A549 (cell line): Measurements from ENCODE around the gene CASP9. TPM values are rescaled to one million over a fixed set of nuclear protein-coding genes. Genes with fewer than 3 reads are reported as not detected.

Experiments used
- ATAC-seq, 2 experiments: fragments of 200-7000 bp in 1 of 2; fragments of >200 bp in 1 of 2; cut with Nextera tagmentation in 1 of 2; cut with Tn5 transposase in 1 of 2; 3 replicates each; pipeline versions ENCODE4 v1.8.0 to v1.9.1; 2018 to 2020; ENCODE audit warnings: mild to moderate bottlenecking in 1 of 2, moderate library complexity in 1 of 2
- CTCF ChIA-PET: fragments of 300-600 bp; sonication (Branson Sonifier 250); formaldehyde crosslinking; extraction: SDS; loops from one replicate; lab custom pipeline; 2021; ENCODE audit warnings: antibody characterized with exemption, inconsistent platforms; lab: Yijun Ruan, JAX
- POLR2A ChIA-PET: fragments of 350-600 bp; formaldehyde crosslinking; extraction: SDS; loops from one replicate; lab custom pipeline; 2021; ENCODE audit warnings: antibody characterized with exemption, inconsistent platforms; lab: Yijun Ruan, JAX
- DNase-seq, 2 experiments: peaks; one replicate each; pipeline versions ENCODE4 v3.0.0 to v3.0.0-alpha.2; 2011 to 2016; ENCODE audit warnings: low read depth in 1 of 2, low spot score in 1 of 2
- FAIRE-seq: peaks from 2 replicates; lab custom pipeline; 2011; peaks lifted over from hg19 to GRCh38; lab: Jason Lieb, UNC
- H3K27ac ChIP-seq, 2 experiments: fragments of >200 bp; sonication (Bioruptor Twin); formaldehyde crosslinking; 3 replicates each; pipeline ENCODE4 v1.5.1; 2016 to 2017
- H3K4me1 ChIP-seq: fragments of >200 bp; sonication (Bioruptor Twin); formaldehyde crosslinking; 3 replicates; pipeline ENCODE4 v1.6.1; 2016
- H3K4me2 ChIP-seq: fragments of >200 bp; sonication (Bioruptor Twin); formaldehyde crosslinking; 3 replicates; pipeline ENCODE4 v1.6.1; 2016
- H3K4me3 ChIP-seq: fragments of >200 bp; sonication (Bioruptor Twin); formaldehyde crosslinking; 3 replicates; pipeline ENCODE4 v1.5.1; 2016
- H3K9me3 ChIP-seq: fragments of >200 bp; sonication (Bioruptor Twin); formaldehyde crosslinking; 3 replicates; pipeline ENCODE4 v1.6.1; 2016
- CBX2 ChIP-seq: fragments of 200-600 bp; sonication (generic); IDR thresholded peaks from 2 replicates; pipeline ENCODE4 v1.6.1; 2016; ENCODE audit warnings: low read depth, mild to moderate bottlenecking, borderline replicate concordance
- CEBPB ChIP-seq, 2 experiments: fragments of >200 bp in 1 of 2; sonication (Bioruptor Twin) in 1 of 2; formaldehyde crosslinking in 1 of 2; IDR thresholded peaks; 2 replicates each; pipeline ENCODE4 v1.6.1; 2012 to 2016
- CHD2 ChIP-seq: fragments of 150-350 bp; IDR thresholded peaks from 2 replicates; pipeline ENCODE4 v1.6.1; 2014; ENCODE audit warnings: low read length; ENCODE audit not compliant: partially characterized antibody
- EHMT2 ChIP-seq: fragments of 200-600 bp; sonication (generic); IDR thresholded peaks from 2 replicates; pipeline ENCODE4 v1.6.1; 2016; ENCODE audit warnings: antibody characterized with exemption, low read depth, mild to moderate bottlenecking, moderate library complexity
- EP300 ChIP-seq, 2 experiments: fragments of >200 bp; sonication (Bioruptor Twin); formaldehyde crosslinking; IDR thresholded peaks; 2 replicates in 1 of 2; 3 replicates in 1 of 2; pipeline ENCODE4 v1.6.1; 2016 to 2017
- GATA3 ChIP-seq: IDR thresholded peaks from 2 replicates; pipeline ENCODE4 v1.6.1; 2012; ENCODE audit warnings: borderline replicate concordance
- HEYL ChIP-seq: fragments of 250-450 bp; sonication (Bioruptor Pico); IDR thresholded peaks from 2 replicates; pipeline ENCODE4 v1.8.0; 2021; ENCODE audit warnings: mild to moderate bottlenecking, moderate library complexity
- HOXA7 ChIP-seq: fragments of 250-450 bp; sonication (Bioruptor Pico); IDR thresholded peaks from 2 replicates; pipeline ENCODE4 v1.5.0; 2020; ENCODE audit warnings: mild to moderate bottlenecking, moderate library complexity
- HOXB13 ChIP-seq: fragments of 250-450 bp; sonication (Bioruptor Pico); IDR thresholded peaks from 2 replicates; pipeline ENCODE4 v1.5.0; 2020; ENCODE audit warnings: low read depth, mild to moderate bottlenecking, moderate library complexity
- HOXB5 ChIP-seq: fragments of 250-450 bp; sonication (Bioruptor Pico); IDR thresholded peaks from 2 replicates; pipeline ENCODE4 v1.5.0; 2020; ENCODE audit warnings: mild to moderate bottlenecking, moderate library complexity
- KDM5A ChIP-seq: fragments of 200-600 bp; sonication (generic); IDR thresholded peaks from 2 replicates; pipeline ENCODE4 v1.6.1; 2016; ENCODE audit warnings: antibody characterized with exemption, mild to moderate bottlenecking
- MAFK ChIP-seq: fragments of 450-650 bp; IDR thresholded peaks from 2 replicates; pipeline ENCODE4 v1.6.1; 2014; ENCODE audit not compliant: partially characterized antibody
- MAZ ChIP-seq: fragments of 150-350 bp; IDR thresholded peaks from 2 replicates; pipeline ENCODE4 v1.6.1; 2014; ENCODE audit warnings: antibody characterized with exemption, low read depth, low read length, borderline replicate concordance
- MYC ChIP-seq: IDR thresholded peaks from 2 replicates; pipeline ENCODE4 v1.6.1; 2012; ENCODE audit warnings: mild to moderate bottlenecking, inconsistent platforms, low read length, improper control_type of control experiment, borderline replicate concordance
- PHF8 ChIP-seq: fragments of 200-600 bp; sonication (generic); IDR thresholded peaks from 2 replicates; pipeline ENCODE4 v1.6.1; 2016; ENCODE audit warnings: low read depth, mild to moderate bottlenecking, antibody characterized with exemption, moderate library complexity, borderline replicate concordance
- RFX5 ChIP-seq: fragments of 450-650 bp; IDR thresholded peaks from 2 replicates; pipeline ENCODE4 v1.7.1; 2014; ENCODE audit warnings: antibody characterized with exemption, mild to moderate bottlenecking, moderate library complexity
- RNF2 ChIP-seq: fragments of 200-600 bp; sonication (generic); IDR thresholded peaks from 2 replicates; pipeline ENCODE4 v1.6.1; 2016; ENCODE audit warnings: low read depth, mild to moderate bottlenecking, antibody characterized with exemption, moderate library complexity, borderline replicate concordance
- SMC3 ChIP-seq: fragments of >200 bp; sonication (Bioruptor Twin); formaldehyde crosslinking; IDR thresholded peaks from 3 replicates; pipeline ENCODE4 v1.6.1; 2018; ENCODE audit warnings: inconsistent platforms
- TP53 ChIP-seq: fragments of 250-450 bp; sonication (Bioruptor Pico); IDR thresholded peaks from 2 replicates; pipeline ENCODE4 v1.5.0; 2021; ENCODE audit warnings: mild to moderate bottlenecking, moderate library complexity
- ZC3H11A ChIP-seq: fragments of 450-650 bp; IDR thresholded peaks from 2 replicates; pipeline ENCODE4 v1.6.1; 2014; ENCODE audit warnings: antibody characterized with exemption, mild to moderate bottlenecking
- ZNF302 ChIP-seq: fragments of 250-450 bp; sonication (Bioruptor Pico); IDR thresholded peaks from 2 replicates; pipeline ENCODE4 v1.9.0; 2021; ENCODE audit warnings: inconsistent platforms, mild to moderate bottlenecking, moderate library complexity
- WGBS: methylation state at CpG from one replicate; pipeline ENCODE4 v1.1.6; 2017; ENCODE audit errors: missing lambda C conversion rate; 5-methylcytosine and 5-hydroxymethylcytosine counted together
- polyA plus RNA-seq, 4 experiments: library from polyadenylated mRNA; depleted of rRNA in 3 of 4; stranded (reverse); fragments of >200 nt; fragmentation: RNase III in 1 of 4; extraction: RNeasy Plus Mini Kit Qiagen cat#74134 plus additional on column Dnase treatment in 1 of 4; gene quantifications; 2 replicates in 3 of 4; 3 replicates in 1 of 4; pipeline ENCODE4 v1.2.3, GENCODE V29; 2011 to 2017
- TF ChIP-seq, protein P1 (sequence below): fragments of 250-450 bp; sonication (Bioruptor Pico); IDR thresholded peaks from 2 replicates; pipeline ENCODE4 v1.5.0; 2021; ENCODE audit warnings: mild to moderate bottlenecking, moderate library complexity, borderline replicate concordance
- TF ChIP-seq, protein P2 (sequence below): fragments of 200-600 bp; sonication (generic); IDR thresholded peaks from 2 replicates; pipeline ENCODE4 v1.6.1; 2016; ENCODE audit warnings: antibody characterized with exemption, mild to moderate bottlenecking, moderate library complexity
- TF ChIP-seq, protein P3 (sequence below): fragments of >200 bp; sonication (Bioruptor Twin); formaldehyde crosslinking; IDR thresholded peaks from 3 replicates; pipeline ENCODE4 v1.6.1; 2016
- TF ChIP-seq, protein P4 (sequence below): fragments of 150-350 bp; IDR thresholded peaks from 2 replicates; pipeline ENCODE4 v1.6.1; 2014; ENCODE audit warnings: low read depth, mild to moderate bottlenecking, low read length
- TF ChIP-seq, protein P5 (sequence below): fragments of 450-650 bp; IDR thresholded peaks from 2 replicates; pipeline ENCODE4 v1.6.1; 2014; ENCODE audit warnings: antibody characterized with exemption
- TF ChIP-seq, protein P6 (sequence below): fragments of 250-450 bp; sonication (Bioruptor Pico); IDR thresholded peaks from 2 replicates; pipeline ENCODE4 v1.5.0; 2020; ENCODE audit warnings: low read depth, mild to moderate bottlenecking, moderate library complexity

The CASP9 gene
- polyA plus RNA-seq, 2 of the 4 experiments (the other 2 are of a cell fraction), result 11.0 to 16.1 TPM

DNA sequence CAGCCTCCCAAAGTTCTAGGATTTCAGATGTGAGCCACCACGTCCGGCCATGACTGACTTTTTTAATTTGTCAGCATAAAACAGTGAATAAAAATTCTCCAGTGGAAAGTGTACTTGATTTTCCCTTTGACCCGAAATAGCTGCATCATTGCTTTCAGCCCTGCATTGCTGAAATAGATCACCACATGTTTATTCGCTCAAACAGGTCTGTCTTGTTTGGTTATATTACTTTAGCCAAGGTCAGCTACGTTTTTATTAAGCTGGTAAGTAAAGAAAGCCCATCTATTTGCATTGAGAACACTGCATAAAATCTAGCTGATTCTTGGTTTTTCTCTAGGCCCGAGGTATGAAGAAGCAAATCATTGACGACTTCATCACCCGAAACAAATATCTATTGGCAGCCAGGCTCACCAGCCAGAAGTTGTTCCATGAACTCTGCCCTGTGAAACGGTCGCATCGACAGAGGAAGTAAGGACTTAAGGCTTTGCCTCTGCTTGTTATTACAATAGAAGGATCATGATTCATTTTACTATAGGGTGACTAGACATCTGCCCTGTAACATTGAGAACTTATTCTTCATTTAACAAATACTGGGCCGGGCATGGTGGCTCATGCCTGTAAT, 35.3 kb upstream of the CASP9 start:
- 89% methylated on average over 12 of the region's 12 CpGs for WGBS
- POLR2A ChIA-PET, result no interaction called here

DNA sequence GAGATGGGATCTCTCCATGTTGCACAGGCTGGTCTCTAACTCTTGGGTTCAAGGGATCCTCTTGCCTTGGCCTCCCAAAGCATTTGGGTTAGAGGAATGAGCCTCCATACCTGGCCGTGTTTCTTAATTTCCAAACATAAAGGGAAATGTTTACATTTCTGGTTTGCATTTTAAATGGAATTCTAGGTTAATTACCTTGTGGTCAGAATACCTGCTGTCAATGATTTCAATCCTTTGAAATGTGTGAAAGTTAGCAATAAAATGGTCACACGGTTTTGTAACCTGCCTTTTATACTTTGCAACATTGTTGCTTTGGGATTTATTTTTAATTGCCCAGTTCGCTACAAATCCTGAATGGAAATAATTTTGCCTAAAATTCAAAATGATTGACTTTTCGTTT, 34.5 kb upstream of the CASP9 start:
- H3K4me1 ChIP-seq, result no peaks in the 10 kb centered on the region
- TF ChIP-seq HOXB13, result no peak
- TF ChIP-seq MAZ, result no peak
- TF ChIP-seq HOXB5, result no peak
- no peak for TF ChIP-seq SMC3
- TF ChIP-seq, protein P1, sequence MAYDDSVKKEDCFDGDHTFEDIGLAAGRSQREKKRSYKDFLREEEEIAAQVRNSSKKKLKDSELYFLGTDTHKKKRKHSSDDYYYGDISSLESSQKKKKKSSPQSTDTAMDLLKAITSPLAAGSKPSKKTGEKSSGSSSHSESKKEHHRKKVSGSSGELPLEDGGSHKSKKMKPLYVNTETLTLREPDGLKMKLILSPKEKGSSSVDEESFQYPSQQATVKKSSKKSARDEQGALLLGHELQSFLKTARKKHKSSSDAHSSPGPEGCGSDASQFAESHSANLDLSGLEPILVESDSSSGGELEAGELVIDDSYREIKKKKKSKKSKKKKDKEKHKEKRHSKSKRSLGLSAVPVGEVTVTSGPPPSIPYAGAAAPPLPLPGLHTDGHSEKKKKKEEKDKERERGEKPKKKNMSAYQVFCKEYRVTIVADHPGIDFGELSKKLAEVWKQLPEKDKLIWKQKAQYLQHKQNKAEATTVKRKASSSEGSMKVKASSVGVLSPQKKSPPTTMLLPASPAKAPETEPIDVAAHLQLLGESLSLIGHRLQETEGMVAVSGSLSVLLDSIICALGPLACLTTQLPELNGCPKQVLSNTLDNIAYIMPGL (CRISPR knock-in tag), result no peak
- TF ChIP-seq, protein P2, sequence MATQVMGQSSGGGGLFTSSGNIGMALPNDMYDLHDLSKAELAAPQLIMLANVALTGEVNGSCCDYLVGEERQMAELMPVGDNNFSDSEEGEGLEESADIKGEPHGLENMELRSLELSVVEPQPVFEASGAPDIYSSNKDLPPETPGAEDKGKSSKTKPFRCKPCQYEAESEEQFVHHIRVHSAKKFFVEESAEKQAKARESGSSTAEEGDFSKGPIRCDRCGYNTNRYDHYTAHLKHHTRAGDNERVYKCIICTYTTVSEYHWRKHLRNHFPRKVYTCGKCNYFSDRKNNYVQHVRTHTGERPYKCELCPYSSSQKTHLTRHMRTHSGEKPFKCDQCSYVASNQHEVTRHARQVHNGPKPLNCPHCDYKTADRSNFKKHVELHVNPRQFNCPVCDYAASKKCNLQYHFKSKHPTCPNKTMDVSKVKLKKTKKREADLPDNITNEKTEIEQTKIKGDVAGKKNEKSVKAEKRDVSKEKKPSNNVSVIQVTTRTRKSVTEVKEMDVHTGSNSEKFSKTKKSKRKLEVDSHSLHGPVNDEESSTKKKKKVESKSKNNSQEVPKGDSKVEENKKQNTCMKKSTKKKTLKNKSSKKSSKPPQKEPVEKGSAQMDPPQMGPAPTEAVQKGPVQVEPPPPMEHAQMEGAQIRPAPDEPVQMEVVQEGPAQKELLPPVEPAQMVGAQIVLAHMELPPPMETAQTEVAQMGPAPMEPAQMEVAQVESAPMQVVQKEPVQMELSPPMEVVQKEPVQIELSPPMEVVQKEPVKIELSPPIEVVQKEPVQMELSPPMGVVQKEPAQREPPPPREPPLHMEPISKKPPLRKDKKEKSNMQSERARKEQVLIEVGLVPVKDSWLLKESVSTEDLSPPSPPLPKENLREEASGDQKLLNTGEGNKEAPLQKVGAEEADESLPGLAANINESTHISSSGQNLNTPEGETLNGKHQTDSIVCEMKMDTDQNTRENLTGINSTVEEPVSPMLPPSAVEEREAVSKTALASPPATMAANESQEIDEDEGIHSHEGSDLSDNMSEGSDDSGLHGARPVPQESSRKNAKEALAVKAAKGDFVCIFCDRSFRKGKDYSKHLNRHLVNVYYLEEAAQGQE, result no peak
- TF ChIP-seq RNF2, result no peak
- TF ChIP-seq EP300 (IDR thresholded peaks at IDR 0.05), result no peak
- TF ChIP-seq CBX2, result no peak
- TF ChIP-seq GATA3, result no peak
- TF ChIP-seq, protein P3, sequence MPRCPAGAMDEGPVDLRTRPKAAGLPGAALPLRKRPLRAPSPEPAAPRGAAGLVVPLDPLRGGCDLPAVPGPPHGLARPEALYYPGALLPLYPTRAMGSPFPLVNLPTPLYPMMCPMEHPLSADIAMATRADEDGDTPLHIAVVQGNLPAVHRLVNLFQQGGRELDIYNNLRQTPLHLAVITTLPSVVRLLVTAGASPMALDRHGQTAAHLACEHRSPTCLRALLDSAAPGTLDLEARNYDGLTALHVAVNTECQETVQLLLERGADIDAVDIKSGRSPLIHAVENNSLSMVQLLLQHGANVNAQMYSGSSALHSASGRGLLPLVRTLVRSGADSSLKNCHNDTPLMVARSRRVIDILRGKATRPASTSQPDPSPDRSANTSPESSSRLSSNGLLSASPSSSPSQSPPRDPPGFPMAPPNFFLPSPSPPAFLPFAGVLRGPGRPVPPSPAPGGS, result no peak
- no peak for TF ChIP-seq ZC3H11A
- TF ChIP-seq, all 56 proteins: peak for 0

More for the DNA sequence above, 35.3 kb upstream of the CASP9 start:
- ATAC-seq (no peak), DNase-seq (no peak), FAIRE-seq (no peak)
- Histone ChIP-seq H3K4me2 (no peak overlapping the region), H3K27ac (no peak overlapping the region), H3K4me1 (no peaks in the 10 kb centered on the region), H3K4me3 (no peak overlapping the region), H3K9me3 (no peaks in the 10 kb centered on the region)
- TF ChIP-seq HEYL, result no peak
- no peak for TF ChIP-seq MAZ
- TF ChIP-seq, protein P4, sequence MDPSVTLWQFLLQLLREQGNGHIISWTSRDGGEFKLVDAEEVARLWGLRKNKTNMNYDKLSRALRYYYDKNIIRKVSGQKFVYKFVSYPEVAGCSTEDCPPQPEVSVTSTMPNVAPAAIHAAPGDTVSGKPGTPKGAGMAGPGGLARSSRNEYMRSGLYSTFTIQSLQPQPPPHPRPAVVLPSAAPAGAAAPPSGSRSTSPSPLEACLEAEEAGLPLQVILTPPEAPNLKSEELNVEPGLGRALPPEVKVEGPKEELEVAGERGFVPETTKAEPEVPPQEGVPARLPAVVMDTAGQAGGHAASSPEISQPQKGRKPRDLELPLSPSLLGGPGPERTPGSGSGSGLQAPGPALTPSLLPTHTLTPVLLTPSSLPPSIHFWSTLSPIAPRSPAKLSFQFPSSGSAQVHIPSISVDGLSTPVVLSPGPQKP, result no peak
- no peak for TF ChIP-seq MYC
- TF ChIP-seq CEBPB (IDR thresholded peaks at IDR 0.05), result no peak
- no peak for TF ChIP-seq GATA3
- TF ChIP-seq CHD2, result no peak
- no peak for TF ChIP-seq EHMT2
- no peak for TF ChIP-seq ZNF302 (CRISPR knock-in tag)
- no peak for TF ChIP-seq RFX5
- no peak for TF ChIP-seq MAFK
- no peak for TF ChIP-seq KDM5A
- TF ChIP-seq, protein P5, sequence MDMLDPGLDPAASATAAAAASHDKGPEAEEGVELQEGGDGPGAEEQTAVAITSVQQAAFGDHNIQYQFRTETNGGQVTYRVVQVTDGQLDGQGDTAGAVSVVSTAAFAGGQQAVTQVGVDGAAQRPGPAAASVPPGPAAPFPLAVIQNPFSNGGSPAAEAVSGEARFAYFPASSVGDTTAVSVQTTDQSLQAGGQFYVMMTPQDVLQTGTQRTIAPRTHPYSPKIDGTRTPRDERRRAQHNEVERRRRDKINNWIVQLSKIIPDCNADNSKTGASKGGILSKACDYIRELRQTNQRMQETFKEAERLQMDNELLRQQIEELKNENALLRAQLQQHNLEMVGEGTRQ, result no peak
- TF ChIP-seq HOXA7, result no peak
- TF ChIP-seq RNF2, result no peak
- no peak for TF ChIP-seq TP53
- no peak for TF ChIP-seq PHF8
- TF ChIP-seq, protein P6, sequence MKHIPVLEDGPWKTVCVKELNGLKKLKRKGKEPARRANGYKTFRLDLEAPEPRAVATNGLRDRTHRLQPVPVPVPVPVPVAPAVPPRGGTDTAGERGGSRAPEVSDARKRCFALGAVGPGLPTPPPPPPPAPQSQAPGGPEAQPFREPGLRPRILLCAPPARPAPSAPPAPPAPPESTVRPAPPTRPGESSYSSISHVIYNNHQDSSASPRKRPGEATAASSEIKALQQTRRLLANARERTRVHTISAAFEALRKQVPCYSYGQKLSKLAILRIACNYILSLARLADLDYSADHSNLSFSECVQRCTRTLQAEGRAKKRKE, result no peak
- CTCF ChIA-PET, result no interaction called here

More for the DNA sequence above, 34.5 kb upstream of the CASP9 start:
- DNase-seq, result no peak
- ChIA-PET POLR2A (interaction anchor here (0.6 kb wide), 1 partner anchor 84 kb away, joined by 3 read pairs; no protein-coding TSS in a partner anchor), CTCF (no interaction called here)
- Histone ChIP-seq H3K4me2 (no peak overlapping the region), H3K27ac (no peak overlapping the region), H3K9me3 (no peaks in the 10 kb centered on the region), H3K4me3 (no peak overlapping the region)
- 84% methylated on average over 4 of the region's 4 CpGs for WGBS
- no peak for ATAC-seq
- no peak for FAIRE-seq
